GM18870 (cell line): ENCODE measurements around the gene APOB.

Experiments
- ATAC-seq: cut with Tn5 transposase; IDR thresholded peaks from one replicate; pipeline ENCODE4 v1.9.1; 2021; ENCODE audit warnings: moderate library complexity; ENCODE audit not compliant: unreplicated experiment

The APOB gene

GRCh38 chr2:20986024-20986939 lies 57.6 kb downstream of the APOB start:
- no peak for ATAC-seq

- no peak for ATAC-seq
Measured at GRCh38 chr2:20985062-20985461, 58.8 kb downstream of the APOB start.

GRCh38 chr2:20984408-20984807 lies 59.5 kb downstream of the APOB start:
- no peak for ATAC-seq

GRCh38 chr2:20983844-20984243 lies 60.0 kb downstream of the APOB start:
- ATAC-seq, result no peak

GRCh38 chr2:20982861-20983260 lies 61.0 kb downstream of the APOB start:
- no peak for ATAC-seq

- ATAC-seq, result no peak
Measured at GRCh38 chr2:20977520-20978180, 66.2 kb downstream of the APOB start.

- ATAC-seq, result no peak
Measured at GRCh38 chr2:20976527-20976926, 67.3 kb downstream of the APOB start.

GRCh38 chr2:20972792-20973565 lies 70.9 kb downstream of the APOB start:
- no peak for ATAC-seq

- no peak for ATAC-seq
Measured at GRCh38 chr2:20972110-20972509, 71.8 kb downstream of the APOB start.

GRCh38 chr2:20970068-20970467 lies 73.8 kb downstream of the APOB start:
- ATAC-seq, result no peak

- ATAC-seq, result no peak
Measured at GRCh38 chr2:20966061-20966595, 77.7 kb downstream of the APOB start.

- ATAC-seq, result no peak
Measured at GRCh38 chr2:20965221-20965620, 78.7 kb downstream of the APOB start.

- no peak for ATAC-seq
Measured at GRCh38 chr2:20963867-20964266, 80.0 kb downstream of the APOB start.

GRCh38 chr2:20962939-20963557 lies 80.8 kb downstream of the APOB start:
- ATAC-seq, result no peak

GRCh38 chr2:20961858-20962257 lies 82.0 kb downstream of the APOB start:
- ATAC-seq, result no peak

GRCh38 chr2:20960003-20960402 lies 83.9 kb downstream of the APOB start:
- no peak for ATAC-seq

GRCh38 chr2:20959252-20959651 lies 84.6 kb downstream of the APOB start:
- ATAC-seq, result no peak

GRCh38 chr2:20957788-20958525 lies 85.9 kb downstream of the APOB start:
- ATAC-seq, result no peak

GRCh38 chr2:20955277-20956026 lies 88.4 kb downstream of the APOB start:
- ATAC-seq, result no peak
